ENCODE measurements around the gene CNTN1. TPM values are rescaled to one million over a fixed set of nuclear protein-coding genes. Genes with fewer than 3 reads are reported as not detected.

Gene CNTN1
- total and polyA plus RNA-seq, 3 donors from 2014 or later, result 12.0 to 24.1 (median 21.7) TPM

DNA sequence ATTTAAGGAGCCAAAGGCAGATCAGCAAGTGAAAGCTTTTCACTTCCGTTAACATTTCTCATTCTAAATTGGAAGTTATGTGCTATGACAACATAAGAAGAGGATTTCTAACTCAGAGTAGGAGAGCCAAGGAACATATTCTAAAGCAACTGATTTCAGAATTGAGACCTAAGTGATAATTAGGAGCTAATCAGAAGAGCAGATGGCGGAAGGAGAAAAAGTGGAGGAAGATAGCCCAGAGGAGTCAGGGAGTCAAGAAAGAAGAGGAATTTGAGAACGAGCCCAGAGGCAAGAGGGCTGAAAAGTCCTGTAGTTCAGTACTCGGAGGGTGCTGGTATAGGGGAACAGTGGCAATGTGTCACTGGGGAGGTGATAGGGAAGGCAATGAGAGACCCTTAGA, 162.4 kb downstream of the CNTN1 start:
- H3K27ac ChIP-seq, result no peak overlapping the region
- H3K9me3 ChIP-seq, result no peaks in the 10 kb centered on the region
- DNase-seq, result no peak
- H3K4me1 ChIP-seq, result no peaks in the 10 kb centered on the region
- TF ChIP-seq CTCF (IDR thresholded peaks at IDR 0.05), result no peak
- no peak for TF ChIP-seq POLR2A (IDR thresholded peaks at IDR 0.05)
- WGBS, 2 donors, result 79 to 80% methylated on average over 4 of the region's 4 CpGs
- intact Hi-C loops (cut with DNase I; ENCODE audit: low total_unique reads), result no loop called here
- H3K27me3 ChIP-seq, result no peaks in the 10 kb centered on the region
- H3K36me3 ChIP-seq (ENCODE audit: low read depth, missing control alignments), result no peaks in the 10 kb centered on the region
- no peak overlapping the region for H3K4me3 ChIP-seq

DNA sequence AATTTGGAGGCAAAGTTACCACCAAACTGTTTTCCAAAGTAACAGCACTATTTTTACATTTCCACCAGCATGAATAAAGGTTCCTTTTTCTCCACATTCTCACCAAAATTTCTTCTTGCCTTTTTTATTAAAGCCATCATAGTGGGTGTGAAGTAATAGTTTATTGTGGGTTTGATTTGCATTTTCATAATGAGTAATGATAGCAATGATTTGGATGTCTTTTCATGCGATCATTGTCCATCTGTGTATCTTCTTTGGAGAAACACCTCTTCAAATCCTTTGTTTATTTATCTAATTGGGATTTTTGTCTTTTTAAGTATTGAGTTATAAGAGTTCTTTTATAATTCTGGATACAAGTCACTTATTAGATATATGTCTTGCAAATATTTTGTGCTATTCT, 172.7 kb downstream of the CNTN1 start:
- no peak overlapping the region for H3K4me3 ChIP-seq
- no peaks in the 10 kb centered on the region for H3K4me1 ChIP-seq
- no peaks in the 10 kb centered on the region for H3K27me3 ChIP-seq
- no peak overlapping the region for H3K27ac ChIP-seq
- DNase-seq, result no peak
- H3K9me3 ChIP-seq, result no peaks in the 10 kb centered on the region
- intact Hi-C loops (cut with DNase I; ENCODE audit: low total_unique reads), result no loop called here
- WGBS, 2 donors, result 95 to 96% methylated on average over 1 of the region's 1 CpG
- H3K36me3 ChIP-seq (ENCODE audit: low read depth, missing control alignments), result no peaks in the 10 kb centered on the region
- no peak for TF ChIP-seq CTCF (IDR thresholded peaks at IDR 0.05)
- TF ChIP-seq POLR2A (IDR thresholded peaks at IDR 0.05), result no peak

DNA sequence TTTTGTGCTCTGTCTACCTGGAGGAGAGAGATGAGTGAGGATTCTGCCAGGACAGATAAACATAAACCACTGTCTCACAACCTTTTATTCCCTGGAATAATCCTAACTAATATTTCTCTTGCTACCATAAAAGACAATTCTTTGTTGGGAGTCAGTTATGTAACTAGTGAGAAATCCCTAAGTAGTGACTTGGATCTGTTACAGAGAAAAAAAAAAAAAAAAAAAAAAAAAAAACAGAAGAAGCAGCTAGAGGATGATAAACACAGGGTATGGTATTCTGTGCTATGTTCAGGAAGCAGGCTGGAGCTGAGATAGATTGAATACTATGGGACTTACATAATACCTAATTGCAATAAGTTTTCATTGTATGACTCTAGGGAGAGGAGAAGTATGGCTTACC, 178.7 kb downstream of the CNTN1 start:
- no peak overlapping the region for H3K27ac ChIP-seq
- DNase-seq, result no peak
- TF ChIP-seq CTCF (IDR thresholded peaks at IDR 0.05) (no peak), POLR2A (IDR thresholded peaks at IDR 0.05) (no peak)
- H3K4me3 ChIP-seq, result no peak overlapping the region
- H3K9me3 ChIP-seq, result no peaks in the 10 kb centered on the region
- H3K27me3 ChIP-seq, result no peaks in the 10 kb centered on the region
- no peaks in the 10 kb centered on the region for H3K36me3 ChIP-seq (ENCODE audit: low read depth, missing control alignments)
- intact Hi-C loops (cut with DNase I; ENCODE audit: low total_unique reads), result no loop called here
- H3K4me1 ChIP-seq, result no peaks in the 10 kb centered on the region

DNA sequence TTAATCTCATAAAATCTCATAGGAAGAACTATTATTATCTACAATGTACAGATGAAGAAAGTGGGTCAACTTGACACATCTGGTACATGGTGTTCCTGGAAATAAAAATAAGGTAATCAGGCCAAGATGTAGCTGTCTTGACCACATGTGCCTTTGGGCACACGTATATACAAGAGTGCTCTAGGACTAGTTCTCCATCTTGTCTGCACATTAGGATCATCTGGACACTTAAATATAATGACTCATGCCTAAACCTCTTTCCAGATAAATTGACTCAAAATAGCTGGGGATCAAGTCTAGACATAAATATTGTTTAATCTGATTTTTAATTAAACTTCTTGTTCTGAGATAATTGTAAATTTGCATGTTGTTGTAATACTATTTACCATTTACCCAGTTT, 182.6 kb downstream of the CNTN1 start:
- Histone ChIP-seq H3K27ac (no peak overlapping the region), H3K36me3 (ENCODE audit: low read depth, missing control alignments) (no peaks in the 10 kb centered on the region), H3K27me3 (no peaks in the 10 kb centered on the region), H3K4me3 (no peak overlapping the region), H3K9me3 (no peaks in the 10 kb centered on the region), H3K4me1 (no peaks in the 10 kb centered on the region)
- no peak for TF ChIP-seq POLR2A (IDR thresholded peaks at IDR 0.05)
- TF ChIP-seq CTCF (IDR thresholded peaks at IDR 0.05), result no peak
- WGBS, 2 donors, result 68 to 79% methylated on average over 1 of the region's 1 CpG
- intact Hi-C loops (cut with DNase I; ENCODE audit: low total_unique reads), result no loop called here
- DNase-seq, result no peak

DNA sequence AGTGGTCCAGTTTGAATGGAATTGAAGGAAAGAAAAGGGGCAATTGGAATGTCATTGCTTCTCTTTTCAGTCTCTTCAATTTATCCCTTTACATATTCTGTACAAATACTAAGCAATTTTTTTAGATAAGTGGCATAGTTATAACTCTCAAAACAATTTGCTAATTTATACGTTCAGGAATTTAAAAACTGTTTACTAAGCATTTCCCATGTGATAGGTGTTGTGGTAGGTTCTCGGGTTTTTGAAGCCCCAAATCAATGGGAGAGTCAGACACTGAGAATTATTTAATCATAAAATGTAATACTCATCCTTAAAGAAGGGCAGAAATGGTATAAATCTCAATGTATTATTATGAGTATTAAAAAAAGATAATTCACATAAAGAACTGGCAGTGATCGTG, 197.1 kb downstream of the CNTN1 start:
- no peaks in the 10 kb centered on the region for H3K9me3 ChIP-seq
- WGBS, 2 donors, result 88 to 92% methylated on average over 3 of the region's 3 CpGs
- intact Hi-C loops (cut with DNase I; ENCODE audit: low total_unique reads), result no loop called here
- H3K4me1 ChIP-seq, result no peaks in the 10 kb centered on the region
- H3K27ac ChIP-seq, result no peak overlapping the region
- DNase-seq, result no peak
- TF ChIP-seq CTCF (IDR thresholded peaks at IDR 0.05) (no peak), POLR2A (IDR thresholded peaks at IDR 0.05) (no peak)
- no peaks in the 10 kb centered on the region for H3K36me3 ChIP-seq (ENCODE audit: low read depth, missing control alignments)
- no peak overlapping the region for H3K4me3 ChIP-seq
- H3K27me3 ChIP-seq, result no peaks in the 10 kb centered on the region

Measured in testis (tissue), 3 donors.